KMS-11 (cell line): ENCODE data around the gene TMEM11.
"Not testable (repeated sequence)": the region's sequence is repeated elsewhere in the genome, so short reads cannot be mapped to it uniquely, and the experiment has no call there.

Source experiments
- H2AFZ ChIP-seq: fragments of 200-600 bp; sonication (generic); 2 replicates; pipeline ENCODE4 v1.6.1; 2016; ENCODE audit warnings: antibody characterized with exemption, mixed run types, low read depth
- H3K27ac ChIP-seq: fragments of 200-600 bp; sonication (generic); 2 replicates; pipeline ENCODE4 v1.6.1; 2016; ENCODE audit warnings: mild to moderate bottlenecking, mixed run types
- H3K27me3 ChIP-seq: fragments of 200-600 bp; sonication (generic); 2 replicates; pipeline ENCODE4 v1.6.1; 2017; ENCODE audit warnings: mild to moderate bottlenecking, low read depth, mixed run types, moderate library complexity; ENCODE audit not compliant: insufficient read depth
- H3K36me3 ChIP-seq: fragments of 200-600 bp; sonication (generic); 2 replicates; pipeline ENCODE4 v1.6.1; 2017; ENCODE audit warnings: mild to moderate bottlenecking, mixed run types; ENCODE audit not compliant: insufficient read depth
- H3K4me1 ChIP-seq: fragments of 200-600 bp; sonication (generic); 2 replicates; pipeline ENCODE4 v1.6.1; 2016; ENCODE audit warnings: mild to moderate bottlenecking, low read depth, mixed run types; ENCODE audit not compliant: poor library complexity, severe bottlenecking
- H3K4me2 ChIP-seq: fragments of 200-600 bp; sonication (generic); 2 replicates; pipeline ENCODE4 v1.7.0; 2016; ENCODE audit warnings: mild to moderate bottlenecking, mixed run types
- H3K4me3 ChIP-seq: fragments of 200-600 bp; sonication (generic); IDR thresholded peaks from 2 replicates; pipeline ENCODE4 v1.6.1; 2017; ENCODE audit warnings: low read depth, low read length, mixed read lengths; ENCODE audit not compliant: insufficient read depth
- H3K79me2 ChIP-seq: fragments of 200-600 bp; sonication (generic); 2 replicates; pipeline ENCODE4 v1.6.1; 2016; ENCODE audit warnings: low read depth, mixed run types; ENCODE audit not compliant: insufficient read depth
- H3K9ac ChIP-seq: fragments of 200-600 bp; sonication (generic); 2 replicates; pipeline ENCODE4 v1.6.1; 2016; ENCODE audit warnings: mild to moderate bottlenecking, mixed run types
- H4K20me1 ChIP-seq: fragments of 200-600 bp; sonication (generic); 2 replicates; pipeline ENCODE4 v1.6.1; 2016; ENCODE audit warnings: mild to moderate bottlenecking, mixed run types; ENCODE audit not compliant: insufficient read depth
- TF ChIP-seq, protein P1 (sequence below): fragments of 200-600 bp; sonication (generic); conservative IDR thresholded peaks from 2 replicates; pipeline ENCODE4 v1.6.1; 2017; ENCODE audit warnings: low read depth, mild to moderate bottlenecking, antibody characterized with exemption, low read length, moderate library complexity, mixed read lengths

TMEM11 gene

DNA sequence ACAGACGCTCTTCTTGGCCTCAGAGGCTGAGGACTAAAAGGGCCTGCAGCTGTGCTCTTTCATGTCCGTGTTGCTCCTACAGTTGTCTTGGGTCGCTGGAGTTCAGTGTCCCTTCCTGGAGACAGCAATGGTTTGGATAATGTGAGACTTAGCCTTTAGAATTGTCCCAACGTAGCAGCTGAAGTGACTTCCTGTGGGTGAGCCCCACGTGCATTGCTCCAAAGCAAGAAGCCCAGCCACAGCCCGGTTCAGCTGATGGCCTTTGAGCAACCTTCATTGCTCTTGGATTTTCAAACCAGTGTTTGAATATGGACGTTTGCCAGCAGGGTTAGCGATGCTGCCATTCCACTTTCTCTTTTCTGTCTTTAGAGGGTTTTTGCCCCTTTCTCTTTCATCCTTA is 19.7 kb downstream of the TMEM11 start:
- H3K79me2 ChIP-seq = no peaks in the 10 kb centered on the region; the same call in 1 of the 2 replicates
- H2AFZ ChIP-seq = no peak overlapping the region
- H3K27ac ChIP-seq = no peak overlapping the region
- no peak overlapping the region for H3K4me2 ChIP-seq
- TF ChIP-seq, protein P1, sequence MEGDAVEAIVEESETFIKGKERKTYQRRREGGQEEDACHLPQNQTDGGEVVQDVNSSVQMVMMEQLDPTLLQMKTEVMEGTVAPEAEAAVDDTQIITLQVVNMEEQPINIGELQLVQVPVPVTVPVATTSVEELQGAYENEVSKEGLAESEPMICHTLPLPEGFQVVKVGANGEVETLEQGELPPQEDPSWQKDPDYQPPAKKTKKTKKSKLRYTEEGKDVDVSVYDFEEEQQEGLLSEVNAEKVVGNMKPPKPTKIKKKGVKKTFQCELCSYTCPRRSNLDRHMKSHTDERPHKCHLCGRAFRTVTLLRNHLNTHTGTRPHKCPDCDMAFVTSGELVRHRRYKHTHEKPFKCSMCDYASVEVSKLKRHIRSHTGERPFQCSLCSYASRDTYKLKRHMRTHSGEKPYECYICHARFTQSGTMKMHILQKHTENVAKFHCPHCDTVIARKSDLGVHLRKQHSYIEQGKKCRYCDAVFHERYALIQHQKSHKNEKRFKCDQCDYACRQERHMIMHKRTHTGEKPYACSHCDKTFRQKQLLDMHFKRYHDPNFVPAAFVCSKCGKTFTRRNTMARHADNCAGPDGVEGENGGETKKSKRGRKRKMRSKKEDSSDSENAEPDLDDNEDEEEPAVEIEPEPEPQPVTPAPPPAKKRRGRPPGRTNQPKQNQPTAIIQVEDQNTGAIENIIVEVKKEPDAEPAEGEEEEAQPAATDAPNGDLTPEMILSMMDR = no peak
- peaks cover 27% of the 10 kb centered on the region for H3K4me1 ChIP-seq
- no peaks in the 10 kb centered on the region for H4K20me1 ChIP-seq
- H3K36me3 ChIP-seq = no peaks in the 10 kb centered on the region
- H3K9ac ChIP-seq = no peak overlapping the region
- H3K27me3 ChIP-seq = no peaks in the 10 kb centered on the region
- no peak overlapping the region for H3K4me3 ChIP-seq

DNA sequence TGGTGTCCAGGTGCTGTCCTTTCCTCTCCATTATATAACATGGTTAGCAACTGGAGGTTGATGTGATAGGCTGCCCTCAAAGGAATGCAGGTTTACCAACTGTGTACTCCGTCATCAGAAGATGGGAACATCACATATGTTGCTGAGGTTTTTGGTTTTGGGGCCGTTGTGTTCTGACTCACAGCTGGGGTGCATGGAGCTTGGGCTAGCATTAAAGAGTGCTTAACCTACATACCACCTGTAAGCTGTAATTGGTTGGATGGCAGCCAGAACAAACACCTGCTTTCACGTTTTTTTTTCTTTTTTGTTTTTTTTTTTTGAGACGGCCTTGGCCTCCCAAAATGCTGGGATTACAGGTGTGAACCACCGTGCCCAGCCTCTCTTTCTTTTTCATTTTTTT is 20.9 kb downstream of the TMEM11 start:
- Histone ChIP-seq H3K4me1 (peaks cover 27% of the 10 kb centered on the region), H3K4me2 (peak overlapping the region; percentile 66; the same call in 1 of the 2 replicates), H3K79me2 (no peaks in the 10 kb centered on the region), H2AFZ (no peak overlapping the region), H3K36me3 (no peaks in the 10 kb centered on the region), H3K4me3 (no peak overlapping the region), H3K27me3 (no peaks in the 10 kb centered on the region), H3K27ac (peak overlapping the region; percentile 77; the same call in 1 of the 2 replicates), H3K9ac (no peak overlapping the region), H4K20me1 (no peaks in the 10 kb centered on the region)
- TF ChIP-seq, protein P1 = no peak

DNA sequence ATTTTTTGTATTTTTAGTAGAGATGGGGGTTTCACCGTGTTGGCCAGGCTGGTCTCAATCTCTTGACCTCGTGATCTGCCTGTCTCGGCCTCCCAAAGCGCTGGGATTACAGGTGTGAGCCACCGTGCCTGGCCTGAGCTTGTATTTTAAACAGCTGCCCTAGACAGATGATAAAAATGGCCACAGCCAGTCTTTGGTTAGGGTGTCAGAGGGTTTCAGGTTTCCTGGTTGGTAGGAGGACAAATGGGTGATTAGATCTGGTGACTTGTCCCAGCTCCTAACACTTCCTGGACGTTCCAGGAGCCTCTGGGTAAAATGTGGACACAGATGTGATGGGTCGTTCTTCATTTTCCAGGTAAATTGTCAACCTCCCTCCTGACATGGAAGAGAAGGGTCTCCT is 21.5 kb downstream of the TMEM11 start:
- H3K4me3 ChIP-seq, H3K36me3 ChIP-seq, H3K79me2 ChIP-seq, H4K20me1 ChIP-seq, H2AFZ ChIP-seq, H3K27me3 ChIP-seq, H3K9ac ChIP-seq: not testable (repeated sequence)
- peaks cover 27% of the 10 kb centered on the region for H3K4me1 ChIP-seq
- H3K27ac ChIP-seq = peak overlapping the region; percentile 77
- H3K4me2 ChIP-seq = peak overlapping the region; percentile 66; the same call in 1 of the 2 replicates

DNA sequence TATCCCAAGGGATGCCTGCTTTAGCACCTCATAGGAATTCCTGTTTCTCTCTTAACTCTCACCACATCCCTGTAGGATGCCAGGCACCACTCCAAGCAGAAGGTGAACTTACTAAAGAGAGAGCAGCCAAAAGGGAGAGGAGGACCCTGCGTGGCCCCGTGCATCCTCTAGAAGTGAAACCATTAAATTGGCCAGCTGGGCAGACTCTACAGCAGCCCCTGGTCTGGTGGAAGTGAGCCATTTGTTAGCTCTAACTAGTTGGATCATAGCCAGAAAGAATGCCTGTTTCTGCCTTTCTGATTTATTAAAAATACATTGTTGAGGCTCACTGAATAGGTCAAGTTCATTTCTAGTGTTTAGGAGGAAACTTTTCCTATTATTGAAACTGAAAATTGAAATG is 22.3 kb downstream of the TMEM11 start:
- no peak overlapping the region for H3K27ac ChIP-seq
- H4K20me1 ChIP-seq = no peaks in the 10 kb centered on the region
- H2AFZ ChIP-seq = no peak overlapping the region
- no peaks in the 10 kb centered on the region for H3K79me2 ChIP-seq
- H3K4me3 ChIP-seq = no peak overlapping the region
- H3K36me3 ChIP-seq = no peaks in the 10 kb centered on the region
- no peak overlapping the region for H3K4me2 ChIP-seq
- peaks cover 27% of the 10 kb centered on the region for H3K4me1 ChIP-seq
- H3K9ac ChIP-seq = no peak overlapping the region
- H3K27me3 ChIP-seq = no peaks in the 10 kb centered on the region
- TF ChIP-seq, protein P1 = no peak

DNA sequence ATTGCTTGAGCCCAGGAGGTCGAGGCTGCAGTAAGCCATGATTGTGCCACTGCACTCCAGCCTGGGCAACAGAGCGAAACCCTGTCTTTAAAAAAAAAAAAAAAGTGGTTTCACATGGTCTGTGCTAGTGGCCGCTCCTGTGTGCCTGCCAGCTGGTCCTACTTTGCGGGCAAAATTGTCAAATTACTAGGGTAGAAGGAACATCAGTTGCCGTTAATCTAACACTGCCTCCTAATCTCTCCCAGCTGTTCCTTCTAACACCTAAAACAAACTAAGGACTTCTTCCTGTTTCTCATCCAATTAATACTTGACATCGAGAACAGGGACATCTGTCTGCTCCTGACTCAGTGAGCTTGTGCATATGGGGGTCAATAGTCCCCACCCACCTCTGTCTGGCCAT is 23.9 kb downstream of the TMEM11 start:
- H2AFZ ChIP-seq = no peak overlapping the region
- no peak overlapping the region for H3K4me3 ChIP-seq
- H3K36me3 ChIP-seq = no peaks in the 10 kb centered on the region
- H3K4me1 ChIP-seq = peaks cover 27% of the 10 kb centered on the region
- no peak overlapping the region for H3K4me2 ChIP-seq
- no peak overlapping the region for H3K9ac ChIP-seq
- no peak overlapping the region for H3K27ac ChIP-seq
- no peaks in the 10 kb centered on the region for H4K20me1 ChIP-seq
- TF ChIP-seq, protein P1 = no peak
- H3K79me2 ChIP-seq = no peaks in the 10 kb centered on the region
- no peaks in the 10 kb centered on the region for H3K27me3 ChIP-seq
